Right renal cortex interstitium (tissue), 3 donors: ENCODE data around the gene E2F4. TPM values are rescaled to one million over a fixed set of nuclear protein-coding genes. Genes with fewer than 3 reads are reported as not detected.

Source experiments
- DNase-seq, 3 donors: peaks; one replicate each; pipeline ENCODE4 v3.0.0-alpha.2; 2013; ENCODE audit warnings: low read depth in 3 of 3, low spot score in 2 of 3
- polyA plus RNA-seq, 3 donors: library from polyadenylated mRNA; unstranded; fragments of 120-200 nt; gene quantifications; one replicate each; pipeline ENCODE4 v1.2.1, GENCODE V29; 2013; ENCODE audit not compliant: insufficient read length in 3 of 3

Gene E2F4
- polyA plus RNA-seq, 3 donors: 51.1 to 55.7 (median 53.0) TPM

DNA sequence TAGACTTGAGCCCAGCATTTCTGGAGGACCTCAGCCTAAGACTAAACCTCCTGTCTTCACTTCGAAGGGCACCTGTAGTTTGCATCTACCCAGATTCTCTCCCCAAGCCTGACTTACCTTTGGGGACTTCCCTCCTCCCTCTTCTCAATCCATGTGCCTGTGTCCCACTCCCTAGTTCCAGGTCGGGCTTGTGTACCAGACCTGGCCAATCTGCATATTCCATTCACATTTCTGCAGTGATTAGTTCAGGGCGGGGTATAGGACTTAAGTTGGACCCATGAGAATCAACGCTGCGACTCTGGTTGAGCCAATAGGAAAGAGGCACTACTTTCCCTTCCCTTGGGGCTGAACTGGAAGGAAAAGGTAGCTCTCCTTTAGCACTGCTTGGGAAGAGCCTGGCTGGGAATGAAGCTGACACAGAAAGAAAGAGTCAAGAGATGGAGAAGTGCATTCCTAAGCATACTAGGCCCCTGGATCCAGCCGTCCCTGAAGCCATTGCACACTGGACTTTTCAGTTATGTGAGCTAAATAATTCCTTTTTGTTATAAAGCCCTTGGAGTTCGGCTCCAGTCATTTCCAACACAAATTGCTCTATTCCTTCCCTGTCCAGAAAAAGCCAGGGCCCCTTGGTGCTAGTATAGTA is 34.7 kb upstream of the E2F4 start:
- DNase-seq: no peak

- no peak for DNase-seq
Observed at GRCh38 chr16:67157892-67158635, 33.9 kb upstream of the E2F4 start.

DNA sequence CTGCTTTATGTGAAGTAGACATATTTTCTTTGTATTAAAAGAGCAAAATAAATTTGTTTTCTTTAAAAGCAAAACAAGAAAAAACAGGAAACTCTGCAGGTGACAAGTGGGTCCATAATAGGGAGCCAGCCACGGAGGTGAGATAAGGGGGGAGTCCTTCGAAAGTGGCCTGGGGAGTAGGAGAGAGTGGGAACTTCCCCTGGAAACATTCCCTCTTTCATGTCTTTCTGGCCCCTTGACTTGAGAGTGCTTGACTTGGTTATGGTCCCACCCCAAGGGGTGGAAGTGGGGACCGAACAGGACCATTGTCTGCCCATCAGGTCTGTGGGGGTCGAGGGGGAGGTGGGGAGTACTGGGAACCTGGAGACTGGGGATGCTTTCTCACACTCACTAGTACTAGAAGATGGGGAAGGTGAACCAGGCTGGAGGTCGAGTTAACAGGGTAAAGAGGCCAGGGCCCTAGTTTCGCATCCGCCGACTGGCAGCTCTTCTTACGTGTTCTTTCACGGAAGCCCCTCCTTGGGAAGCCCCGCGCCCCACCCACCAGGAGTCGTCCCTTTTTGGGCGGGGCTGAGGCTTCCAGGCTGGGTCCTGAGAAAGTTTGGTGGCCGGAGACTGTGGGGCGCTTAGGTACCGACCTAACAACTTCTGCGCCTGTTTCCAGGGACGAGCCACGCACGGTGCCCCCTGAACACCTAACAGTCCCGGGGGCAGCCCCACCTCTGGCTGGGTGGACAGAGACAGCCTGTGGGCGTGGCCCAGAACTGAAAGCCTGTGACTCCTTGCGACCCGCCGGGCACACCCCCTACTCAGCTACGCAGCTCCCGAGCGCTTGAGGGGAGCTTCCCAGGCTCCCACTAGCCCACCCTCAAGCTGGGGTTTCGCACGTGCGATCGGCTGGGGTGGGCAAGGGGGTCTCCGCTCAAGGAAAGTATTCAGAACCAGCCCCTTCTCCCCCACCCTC is 33.0 kb upstream of the E2F4 start:
- no peak for DNase-seq

DNA sequence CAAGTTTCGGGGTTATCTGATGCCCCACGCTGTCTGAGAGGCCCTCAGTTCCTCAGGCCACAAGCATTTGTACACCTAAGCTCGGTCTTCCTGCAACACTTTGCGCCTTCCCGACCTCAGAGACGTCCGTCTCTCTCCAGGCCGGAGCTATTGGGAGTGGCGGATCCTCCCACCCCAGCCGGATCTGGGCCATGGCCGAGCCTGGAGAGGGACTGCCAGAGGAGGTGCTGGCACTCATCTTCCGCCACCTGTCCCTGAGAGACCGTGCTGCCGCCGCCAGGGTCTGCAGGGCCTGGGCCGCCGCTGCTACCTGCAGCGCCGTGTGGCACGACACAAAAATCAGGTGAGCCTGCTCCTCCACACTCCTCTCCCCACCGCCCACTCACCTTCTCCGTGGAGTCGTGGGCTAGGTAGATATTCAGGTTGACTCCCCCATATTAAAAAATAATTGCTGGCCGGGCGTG is 30.3 kb upstream of the E2F4 start:
- DNase-seq: no peak

DNA sequence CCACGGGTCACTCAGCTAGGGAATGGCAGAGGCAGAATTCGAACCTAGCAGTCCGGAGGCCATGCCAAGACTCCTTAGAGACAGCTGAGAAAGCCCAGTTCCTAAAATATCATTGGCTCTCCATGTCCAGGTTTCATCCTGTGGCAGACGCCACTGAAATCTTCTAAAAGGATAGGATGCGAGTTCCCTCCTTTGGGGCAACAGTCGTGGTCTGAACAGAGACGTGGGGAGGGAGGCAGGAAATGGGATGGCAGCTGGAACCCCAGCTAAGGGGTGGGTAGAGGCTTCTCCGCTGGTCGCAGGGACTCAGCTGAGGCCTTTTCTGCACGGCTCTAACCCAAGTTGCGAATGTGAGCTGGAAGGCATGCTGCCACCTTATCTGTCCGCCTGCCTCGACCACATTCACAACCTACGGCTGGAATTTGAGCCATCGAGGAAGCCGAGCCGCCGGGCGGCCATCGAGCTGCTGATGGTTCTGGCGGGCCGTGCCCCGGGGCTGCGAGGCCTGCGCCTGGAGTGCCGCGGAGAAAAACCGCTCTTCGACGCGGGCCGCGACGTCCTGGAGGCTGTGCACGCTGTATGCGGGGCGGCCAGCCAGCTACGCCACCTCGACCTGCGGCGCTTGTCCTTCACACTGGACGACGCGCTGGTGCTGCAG is 29.3 kb upstream of the E2F4 start:
- DNase-seq: no peak

- no peak for DNase-seq
Observed at GRCh38 chr16:67163164-67163998, 28.6 kb upstream of the E2F4 start.

- DNase-seq: no peak
Observed at GRCh38 chr16:67163999-67164558, 27.9 kb upstream of the E2F4 start.

- DNase-seq: no peak
Observed at GRCh38 chr16:67164599-67165061, 27.3 kb upstream of the E2F4 start, which contains the start of gene HSF4. Gene HSF4 (plus strand): TSS chr16:67164745. CDS start chr16:67164812, 67 bp downstream.

DNA sequence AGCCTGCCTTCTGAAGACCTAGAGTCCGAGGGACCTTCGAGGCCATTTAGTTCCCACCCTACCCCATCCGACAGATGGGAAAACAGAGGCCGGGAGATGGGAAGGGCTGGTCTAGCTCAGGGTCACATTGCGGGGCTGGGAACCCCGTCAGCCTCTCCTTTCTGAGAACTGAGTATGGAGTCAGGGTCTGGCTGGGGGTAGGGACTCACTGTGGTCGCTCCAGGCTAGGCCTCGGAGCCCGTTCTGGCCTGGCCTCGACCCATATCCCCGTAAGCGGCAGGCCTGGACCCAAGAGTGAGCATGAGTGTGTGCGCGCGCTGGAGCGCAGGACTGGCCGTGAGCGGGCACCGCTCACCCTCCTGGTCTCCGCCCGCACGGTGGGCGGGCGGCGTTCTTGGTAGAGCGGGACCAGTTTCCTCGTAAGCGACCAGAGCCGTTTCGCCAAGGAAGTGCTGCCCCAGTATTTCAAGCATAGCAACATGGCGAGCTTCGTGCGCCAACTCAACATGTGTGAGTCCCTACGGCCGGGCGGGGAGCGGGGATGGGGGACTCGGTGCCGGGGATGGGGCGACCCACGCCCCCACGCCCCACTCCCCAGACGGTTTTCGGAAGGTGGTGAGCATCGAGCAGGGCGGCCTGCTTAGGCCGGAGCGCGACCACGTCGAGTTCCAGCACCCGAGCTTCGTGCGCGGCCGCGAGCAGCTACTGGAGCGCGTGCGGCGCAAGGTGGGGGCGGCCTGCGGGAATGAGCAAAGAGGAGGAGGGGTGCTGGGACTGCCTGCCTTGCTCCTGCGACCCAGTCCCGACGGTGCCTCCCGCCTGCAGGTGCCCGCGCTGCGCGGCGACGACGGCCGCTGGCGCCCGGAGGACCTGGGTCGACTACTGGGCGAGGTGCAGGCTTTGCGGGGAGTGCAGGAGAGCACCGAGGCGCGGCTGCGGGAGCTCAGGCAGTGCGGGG is 26.6 kb upstream of the E2F4 start:
- DNase-seq: no peak

DNA sequence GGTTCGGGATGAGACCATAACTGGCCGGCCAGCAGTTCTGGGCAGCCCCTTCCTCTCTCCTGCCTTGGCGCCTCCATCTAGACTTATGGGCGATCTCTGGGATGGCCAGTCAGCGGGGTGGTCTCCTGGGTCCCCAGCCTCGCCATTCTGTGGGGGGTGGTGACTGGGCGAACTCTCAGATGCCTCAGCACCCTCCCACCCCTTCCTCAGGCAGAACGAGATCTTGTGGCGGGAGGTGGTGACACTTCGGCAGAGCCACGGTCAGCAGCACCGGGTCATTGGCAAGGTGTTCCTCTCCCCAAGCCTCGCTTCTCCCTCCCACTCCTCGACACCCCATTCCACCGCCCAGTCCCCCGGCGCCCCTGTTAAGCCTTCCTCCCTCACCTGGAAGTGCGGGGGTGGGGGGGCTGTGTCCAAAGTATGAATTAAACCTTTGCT is 25.8 kb upstream of the E2F4 start:
- no peak for DNase-seq

GRCh38 chr16:67166598-67167168 is 25.3 kb upstream of the E2F4 start:
- DNase-seq: no peak

- DNase-seq: no peak
Observed at GRCh38 chr16:67167588-67167987, 24.4 kb upstream of the E2F4 start.

DNA sequence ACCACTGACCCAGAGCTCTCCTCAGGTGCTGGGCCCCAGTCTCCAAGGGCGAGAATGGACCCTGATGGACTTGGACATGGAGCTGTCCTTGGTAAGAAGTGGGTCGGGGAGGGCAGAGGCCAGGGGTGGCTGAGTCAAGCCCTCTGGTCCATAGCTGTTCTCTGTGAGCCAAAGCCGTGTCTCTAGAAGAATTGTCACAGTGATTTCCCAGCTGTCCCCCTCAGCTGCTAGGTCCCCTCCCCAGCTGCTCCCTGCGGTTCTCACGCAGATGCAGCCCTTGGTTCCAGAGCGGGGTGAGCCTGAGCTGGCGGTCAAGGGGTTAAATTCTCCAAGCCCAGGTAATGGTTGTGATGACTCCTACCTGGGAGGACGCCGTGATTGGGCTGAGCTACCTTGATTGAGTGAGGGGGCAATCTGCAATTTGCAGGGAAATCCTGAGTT is 22.9 kb upstream of the E2F4 start:
- no peak for DNase-seq

DNA sequence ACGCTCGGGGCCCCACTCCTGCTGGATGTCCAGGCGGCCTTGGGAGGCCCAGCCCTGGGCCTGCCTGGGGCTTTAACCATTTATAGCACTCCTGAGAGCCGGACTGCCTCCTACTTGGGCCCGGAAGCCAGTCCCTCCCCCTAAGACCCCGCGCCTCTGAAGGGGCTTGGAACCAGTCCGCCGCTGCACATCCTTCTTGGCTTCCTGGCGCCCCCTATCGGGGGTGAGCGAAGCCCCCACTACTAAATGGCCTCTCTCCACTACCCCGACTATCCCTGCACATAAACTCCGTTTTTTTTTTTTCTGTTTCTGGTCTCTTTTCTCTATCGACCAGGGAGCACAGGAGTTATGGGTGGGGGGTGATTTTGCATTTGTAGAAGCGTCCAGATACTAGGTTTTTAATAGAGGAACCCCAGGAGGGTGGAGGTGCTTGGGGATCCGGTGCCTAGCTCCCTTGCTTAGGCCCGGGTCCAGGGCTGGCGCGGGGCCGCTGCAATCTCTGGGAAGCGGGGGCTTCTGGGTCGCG is 22.2 kb upstream of the E2F4 start:
- DNase-seq: no peak

DNA sequence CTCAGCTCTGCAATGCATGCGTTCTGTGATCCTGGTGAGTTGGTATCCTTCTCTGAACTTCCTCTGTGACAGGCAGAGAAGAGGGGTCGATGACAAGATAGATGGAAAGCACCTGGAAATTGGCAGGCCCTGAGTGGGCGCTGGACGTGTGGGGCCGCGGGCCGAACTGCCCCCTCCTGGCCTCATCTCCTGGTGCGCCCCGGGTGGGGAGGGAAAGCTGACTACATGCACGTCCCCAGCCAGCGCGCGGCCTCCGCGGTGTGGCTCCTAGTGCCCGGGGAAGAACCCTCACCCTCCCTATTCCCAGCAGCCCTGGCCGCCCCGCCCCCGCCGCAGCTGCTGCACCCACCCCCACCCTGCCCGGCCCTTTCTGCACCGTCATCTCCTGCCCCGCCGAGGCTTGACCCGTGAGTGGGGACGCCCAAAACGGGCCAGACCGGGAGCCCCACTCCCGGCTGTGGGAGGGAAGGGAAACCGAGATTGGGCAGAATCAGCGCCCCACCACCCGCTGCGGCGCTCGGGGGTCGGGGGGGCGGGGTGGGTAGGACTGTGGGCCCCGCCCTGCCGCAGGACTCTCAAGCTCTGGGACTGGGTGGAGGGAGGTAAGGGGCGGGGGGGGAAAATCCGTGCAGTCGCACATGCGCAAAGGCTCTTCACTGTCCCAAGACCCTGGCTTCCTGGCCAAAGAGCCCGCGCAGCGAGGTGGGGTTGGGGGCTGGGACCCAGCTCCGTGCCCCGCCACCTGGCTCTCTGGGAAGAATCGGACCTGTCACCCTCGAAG is 21.6 kb upstream of the E2F4 start, which contains the start of gene NOL3:
Gene NOL3, plus strand, starts transcription at position 371 of the 781 bp plus-strand sequence.
- no peak for DNase-seq

GRCh38 chr16:67170949-67171649 is 20.9 kb upstream of the E2F4 start:
- no peak for DNase-seq
